Fibroblast of gingiva (primary cell): ENCODE results near the gene GSPT1.
"Not testable (repeated sequence)": the region's sequence is repeated elsewhere in the genome, so short reads cannot be mapped to it uniquely, and the experiment has no call there.

Experiments
- DNase-seq: peaks from one replicate; pipeline ENCODE4 v3.0.0-alpha.2; 2011; ENCODE audit warnings: low read depth

Gene GSPT1

DNA sequence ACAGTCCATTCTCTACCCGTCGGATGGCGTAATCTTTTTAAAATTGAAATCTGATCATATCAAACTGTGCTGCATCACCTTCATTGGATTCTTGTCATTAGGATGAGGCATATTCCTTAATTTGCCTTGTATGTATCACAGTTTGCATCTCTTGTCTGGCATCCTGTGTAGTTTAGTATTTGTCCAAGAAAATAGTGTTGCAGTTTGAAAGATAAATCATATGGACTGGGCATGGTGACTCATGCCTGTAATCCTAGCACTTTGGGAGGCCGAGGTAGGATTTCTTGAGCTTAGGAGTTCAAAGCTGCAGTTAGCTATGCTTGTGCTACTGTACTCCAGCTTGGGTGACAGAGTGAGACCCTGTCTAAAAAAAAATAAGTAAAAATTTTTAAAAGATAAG, 58.6 kb downstream of the GSPT1 start:
- DNase-seq = peak; percentile 13

DNA sequence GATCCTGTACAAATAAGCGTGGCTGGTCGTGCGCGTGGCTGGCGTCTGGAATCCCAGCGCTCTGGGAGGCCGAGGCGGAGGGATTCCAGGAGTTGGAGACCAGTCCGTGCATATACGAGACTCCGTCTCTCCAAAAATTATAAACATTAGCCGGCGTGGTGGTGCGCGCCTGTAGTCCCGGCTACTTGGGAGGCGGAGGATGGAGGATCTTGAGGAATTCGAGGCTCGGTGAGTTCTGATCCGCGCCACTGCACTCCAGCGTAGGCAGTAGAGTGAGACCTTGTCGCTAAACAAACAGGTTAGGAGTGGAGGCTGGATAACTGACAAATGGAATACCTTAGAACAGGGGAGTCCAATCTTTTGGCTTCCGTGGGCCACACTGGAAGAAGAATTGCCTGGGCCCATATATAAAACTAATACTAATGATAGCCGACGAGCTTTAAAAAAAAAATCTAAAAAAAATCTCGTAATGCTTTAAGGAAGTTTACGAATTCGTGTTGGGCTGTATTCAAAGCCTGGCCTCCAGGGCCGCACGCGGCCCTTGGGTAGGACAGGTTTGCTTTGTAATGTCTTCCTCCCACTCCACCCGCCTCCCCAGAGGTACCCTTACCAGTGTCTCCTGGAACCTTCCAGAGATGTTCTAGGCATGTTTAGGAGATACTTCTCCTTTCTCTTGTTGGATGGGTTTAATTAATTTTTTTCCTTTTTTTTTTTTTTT, 63.5 kb downstream of the GSPT1 start:
- peak; percentile 22 for DNase-seq

GRCh38 chr16:11851294-11852091, 64.3 kb downstream of the GSPT1 start, which contains the start of gene RSL1D1:
RSL1D1 (minus strand) TSS chr16:11851542; CDS start chr16:11851512, 30 bp downstream.
- peak; percentile 91 for DNase-seq

DNA sequence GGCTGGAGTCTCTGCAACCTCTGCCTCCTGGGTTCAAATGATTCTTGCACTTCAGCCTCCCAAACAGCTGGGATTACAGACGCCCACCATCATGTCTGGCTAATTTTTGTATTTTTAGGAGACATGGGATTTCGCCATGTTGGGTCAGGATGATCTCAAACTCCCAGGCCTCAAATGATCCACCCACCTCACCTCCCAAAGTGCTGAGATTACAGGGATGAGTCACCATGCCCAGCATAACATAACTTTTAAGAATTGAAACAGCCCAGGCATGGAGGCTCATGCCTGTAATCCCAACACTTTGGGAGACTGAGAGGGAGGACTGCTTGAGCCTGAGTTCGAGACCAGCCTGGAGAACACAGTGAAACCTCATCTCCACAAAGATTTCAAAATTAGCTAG, 66.9 kb downstream of the GSPT1 start:
- peak; percentile 12 for DNase-seq

DNA sequence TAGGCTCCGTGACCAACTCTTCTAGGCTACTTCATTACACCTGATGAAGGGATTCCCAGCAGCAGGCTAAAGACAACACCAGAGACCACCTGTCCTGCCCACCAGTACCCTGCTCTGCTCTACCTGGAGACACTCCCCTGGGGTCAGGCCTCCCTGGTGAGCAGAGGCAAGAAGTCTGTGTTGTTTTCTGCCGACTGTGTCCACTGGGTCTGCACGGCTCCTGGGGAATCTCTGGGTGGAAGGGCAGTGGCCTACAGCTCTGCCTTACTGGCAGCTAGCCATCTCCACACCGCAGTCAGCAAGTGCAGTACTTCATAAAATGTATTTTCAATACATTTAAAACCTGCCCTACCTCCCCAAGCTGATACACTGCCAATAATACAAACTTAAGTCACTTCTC, 71.3 kb downstream of the GSPT1 start:
- no peak for DNase-seq

DNA sequence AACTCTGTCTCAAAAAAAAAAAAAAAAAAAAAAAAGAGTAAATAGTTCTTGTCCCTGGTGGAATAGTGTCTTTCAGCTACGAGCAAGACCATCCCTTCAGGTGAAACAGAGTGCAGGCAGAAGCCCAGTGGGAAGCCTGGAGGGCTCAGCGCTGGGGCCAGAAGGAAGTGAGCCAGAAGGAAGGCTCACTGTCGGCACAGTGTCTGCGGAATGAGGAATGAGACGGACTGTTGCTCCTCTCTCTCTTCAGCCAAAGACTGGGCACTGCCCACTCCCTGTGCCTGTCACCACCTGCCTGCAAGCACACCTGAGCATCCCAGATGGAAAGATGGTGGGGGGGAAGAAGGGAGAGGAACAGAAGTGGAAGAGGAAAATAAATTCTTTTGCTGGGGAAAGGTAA, 71.9 kb downstream of the GSPT1 start:
- no peak for DNase-seq

- DNase-seq = no peak
Measured at GRCh38 chr16:11843206-11843605, 72.5 kb downstream of the GSPT1 start.

DNA sequence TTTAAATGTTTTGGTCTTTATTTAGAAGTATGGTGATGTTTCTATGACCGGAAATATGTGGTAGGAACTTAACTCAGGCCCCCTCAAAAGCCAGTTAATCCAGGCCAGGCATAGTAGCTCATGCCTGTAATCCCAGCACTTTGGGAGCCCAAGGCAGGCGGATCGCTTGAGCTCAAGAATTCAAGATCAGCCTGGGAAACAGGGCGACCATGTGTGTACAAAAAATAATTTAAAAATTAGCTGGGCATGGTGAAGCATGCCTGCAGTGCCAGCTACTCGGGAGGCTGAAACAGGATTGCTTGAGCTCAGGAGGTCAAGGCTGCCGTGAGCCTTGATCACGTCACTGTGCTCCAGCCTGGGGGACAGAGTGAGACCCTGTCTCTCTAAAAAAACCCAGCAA, 74.7 kb downstream of the GSPT1 start:
- no peak for DNase-seq

DNA sequence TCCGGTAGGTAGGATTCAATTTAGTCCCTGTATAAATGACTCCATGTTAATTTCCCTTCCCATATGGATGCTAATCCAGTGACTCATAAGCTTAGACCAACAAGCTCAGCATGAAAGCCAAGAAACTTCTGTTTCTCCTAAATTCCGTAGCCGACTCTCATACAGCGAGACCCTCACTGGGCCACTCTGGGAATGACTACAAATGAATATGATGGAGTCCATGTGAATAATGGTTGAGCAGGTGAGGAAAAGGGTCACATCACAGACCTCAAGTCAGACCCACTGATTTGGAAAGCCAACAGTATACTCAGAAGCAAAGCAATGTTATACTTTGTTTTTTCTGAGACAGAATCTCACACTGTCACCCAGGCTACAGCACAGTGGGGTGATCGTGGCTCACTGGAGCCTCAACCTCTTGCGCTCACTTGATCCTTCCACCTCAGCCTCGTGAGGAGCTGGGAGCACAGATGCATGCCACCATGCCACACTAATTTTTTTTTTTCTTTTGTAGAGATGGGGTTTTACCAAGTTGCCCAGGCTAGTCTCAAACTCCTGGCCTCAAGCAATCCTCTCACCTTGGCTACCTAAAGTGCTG, 79.0 kb downstream of the GSPT1 start:
- DNase-seq = peak; percentile 63

GRCh38 chr16:11835891-11836649, 79.7 kb downstream of the GSPT1 start:
- DNase-seq = peak; percentile 72

DNA sequence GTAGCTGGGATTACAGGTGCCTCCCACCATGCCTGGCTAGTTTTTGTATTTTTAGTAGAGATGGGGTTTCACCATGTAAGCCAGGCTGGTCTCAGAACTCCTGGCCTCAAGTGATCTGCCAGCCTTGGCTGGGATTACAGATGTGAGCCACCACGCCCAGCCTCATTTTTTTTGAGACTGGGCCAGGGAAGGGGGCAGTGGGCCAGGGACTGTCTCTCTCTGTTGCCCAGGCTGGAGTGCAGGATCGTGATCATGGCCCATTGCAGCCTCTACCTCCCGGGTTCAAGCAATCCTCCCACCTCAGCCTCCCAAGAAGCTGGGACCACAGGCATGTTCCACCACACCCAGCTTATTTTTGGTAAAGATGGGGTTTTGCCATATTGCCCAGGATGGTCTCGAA, 80.4 kb downstream of the GSPT1 start:
- DNase-seq = no peak

DNA sequence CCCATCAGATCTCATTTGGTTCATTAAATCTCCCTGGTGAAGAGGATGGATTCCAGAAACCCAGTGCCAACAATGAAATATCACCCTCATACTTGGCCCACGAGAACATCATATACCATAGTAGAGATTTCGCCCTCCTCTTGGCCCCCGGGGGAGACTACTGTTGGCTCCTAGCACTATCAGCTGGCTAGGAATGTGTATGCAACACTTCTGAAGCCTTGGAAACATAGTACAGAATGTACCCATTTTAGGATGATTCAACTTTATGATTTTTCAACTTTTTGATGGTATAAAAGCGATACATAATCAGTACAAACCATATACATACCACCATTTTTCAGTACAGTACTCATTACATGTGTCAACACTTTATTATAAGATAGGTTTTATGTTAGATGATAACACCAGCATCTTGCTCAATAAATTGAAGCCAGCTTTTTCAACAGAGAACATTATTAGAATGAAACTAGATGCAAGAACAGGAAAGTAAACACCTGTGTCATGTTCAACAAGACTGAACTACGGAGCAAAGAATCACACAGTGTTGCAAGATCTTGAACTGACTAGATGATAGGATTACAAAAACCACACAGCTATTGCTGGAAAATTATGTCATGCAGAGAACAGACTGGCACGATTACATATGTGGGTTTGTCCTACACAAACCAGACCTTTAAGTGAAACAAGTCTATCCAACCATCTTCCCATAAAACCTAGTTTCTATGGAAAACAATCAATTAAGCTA, 81.6 kb downstream of the GSPT1 start:
- DNase-seq = peak; percentile 87

DNA sequence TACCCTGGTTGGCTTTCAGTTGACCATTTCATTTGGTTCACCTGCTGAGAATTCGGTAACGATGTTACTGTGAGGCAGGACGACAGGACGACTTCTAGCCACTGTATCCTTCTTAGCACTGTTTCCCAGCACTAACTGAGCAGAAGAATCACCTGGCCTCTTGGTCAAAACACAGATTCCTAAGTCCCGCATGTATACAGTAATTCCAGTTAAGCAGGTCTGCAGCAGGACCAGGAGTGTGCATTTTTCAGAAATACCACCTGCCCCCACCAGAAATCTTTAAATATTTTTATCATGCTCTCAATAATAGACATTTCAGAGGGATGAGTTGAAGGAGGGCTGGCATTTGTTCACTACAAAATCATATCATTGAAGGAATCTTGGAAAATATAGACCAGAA, 87.1 kb downstream of the GSPT1 start:
- no peak for DNase-seq

DNA sequence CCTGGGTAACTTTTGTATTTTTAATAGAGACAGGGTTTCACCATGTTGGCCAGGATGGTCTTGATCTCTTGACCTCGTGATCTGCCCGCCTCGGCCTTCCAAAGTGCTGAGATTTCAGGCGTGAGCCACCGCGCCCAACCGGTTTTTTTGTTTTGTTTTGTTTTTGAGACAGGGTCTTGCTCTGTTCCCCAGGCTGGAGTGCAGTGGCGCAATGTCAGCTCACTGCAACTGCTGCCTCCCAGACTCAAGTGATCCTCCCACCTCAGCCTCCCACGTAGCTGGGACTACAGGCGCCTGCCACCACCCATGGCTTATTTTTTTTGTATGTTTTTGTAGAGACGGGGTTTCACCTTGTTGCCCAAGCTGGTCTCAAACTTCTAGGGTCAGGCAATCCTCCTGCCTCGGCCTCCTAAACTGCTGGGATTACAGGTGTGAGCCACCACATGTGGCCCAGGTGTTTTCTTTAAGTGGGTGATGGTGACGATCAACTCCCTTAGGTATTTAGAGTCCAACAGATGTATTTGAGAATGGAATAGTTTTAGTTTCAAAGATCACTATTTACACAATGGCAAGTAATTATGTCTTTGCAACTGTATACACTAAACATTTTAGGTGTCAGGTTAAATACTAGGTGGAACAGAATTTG, 90.1 kb downstream of the GSPT1 start:
- not testable (repeated sequence) for DNase-seq

GRCh38 chr16:11824362-11824761, 91.4 kb downstream of the GSPT1 start:
- DNase-seq = peak; percentile 72

DNA sequence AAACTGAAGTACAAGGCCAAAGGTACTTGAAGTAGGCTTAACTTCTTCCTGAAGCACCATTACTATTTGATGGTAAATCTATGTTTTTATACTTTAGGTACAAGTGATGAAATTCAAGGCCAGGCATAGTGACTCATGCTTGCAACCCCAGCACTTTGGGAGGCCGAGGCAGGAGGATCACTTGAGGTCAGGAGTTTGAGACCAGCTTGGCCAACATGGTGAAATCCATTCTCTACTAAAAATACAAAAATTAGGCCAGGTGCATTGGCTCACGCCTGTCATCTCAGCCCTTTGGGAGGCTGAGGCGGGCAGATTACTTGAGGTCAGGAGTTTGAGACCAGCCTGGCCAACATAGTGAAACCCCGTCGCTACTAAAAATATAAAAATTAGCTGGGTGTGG, 92.1 kb downstream of the GSPT1 start:
- not testable (repeated sequence) for DNase-seq

GRCh38 chr16:11819798-11820197, 96.0 kb downstream of the GSPT1 start:
- DNase-seq = no peak

GRCh38 chr16:11818970-11819369, 96.8 kb downstream of the GSPT1 start:
- not testable (repeated sequence) for DNase-seq
